Activated T-cell treated with anti-CD3 and anti-CD28 coated beads, Interleukin-2, amount 50 U/mL, for 24 hours (primary cell): ENCODE measurements around the gene PIGBOS1.

ENCODE experiments used
- DNase-seq: peaks from one replicate; pipeline ENCODE4 v3.0.0-alpha.2; 2020
- H3K27ac Mint-ChIP-seq: 2 replicates; pipeline ENCODE4 v1.8.0; 2020; ENCODE audit warnings: mild to moderate bottlenecking, mixed read lengths
- H3K27me3 Mint-ChIP-seq: 2 replicates; pipeline ENCODE4 v1.8.0; 2020; ENCODE audit warnings: mixed read lengths
- H3K36me3 Mint-ChIP-seq: 2 replicates; pipeline ENCODE4 v1.8.0; 2020; ENCODE audit warnings: low read depth, mixed read lengths
- H3K4me1 Mint-ChIP-seq: 2 replicates; pipeline ENCODE4 v1.8.0; 2020; ENCODE audit warnings: low read depth, mixed read lengths
- H3K4me3 Mint-ChIP-seq: 2 replicates; pipeline ENCODE4 v1.8.0; 2020; ENCODE audit warnings: mild to moderate bottlenecking, moderate library complexity, mixed read lengths
- H3K9me3 Mint-ChIP-seq: 2 replicates; pipeline ENCODE4 v1.8.0; 2020; ENCODE audit warnings: mixed read lengths

The PIGBOS1 gene, protein sequence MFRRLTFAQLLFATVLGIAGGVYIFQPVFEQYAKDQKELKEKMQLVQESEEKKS

DNA sequence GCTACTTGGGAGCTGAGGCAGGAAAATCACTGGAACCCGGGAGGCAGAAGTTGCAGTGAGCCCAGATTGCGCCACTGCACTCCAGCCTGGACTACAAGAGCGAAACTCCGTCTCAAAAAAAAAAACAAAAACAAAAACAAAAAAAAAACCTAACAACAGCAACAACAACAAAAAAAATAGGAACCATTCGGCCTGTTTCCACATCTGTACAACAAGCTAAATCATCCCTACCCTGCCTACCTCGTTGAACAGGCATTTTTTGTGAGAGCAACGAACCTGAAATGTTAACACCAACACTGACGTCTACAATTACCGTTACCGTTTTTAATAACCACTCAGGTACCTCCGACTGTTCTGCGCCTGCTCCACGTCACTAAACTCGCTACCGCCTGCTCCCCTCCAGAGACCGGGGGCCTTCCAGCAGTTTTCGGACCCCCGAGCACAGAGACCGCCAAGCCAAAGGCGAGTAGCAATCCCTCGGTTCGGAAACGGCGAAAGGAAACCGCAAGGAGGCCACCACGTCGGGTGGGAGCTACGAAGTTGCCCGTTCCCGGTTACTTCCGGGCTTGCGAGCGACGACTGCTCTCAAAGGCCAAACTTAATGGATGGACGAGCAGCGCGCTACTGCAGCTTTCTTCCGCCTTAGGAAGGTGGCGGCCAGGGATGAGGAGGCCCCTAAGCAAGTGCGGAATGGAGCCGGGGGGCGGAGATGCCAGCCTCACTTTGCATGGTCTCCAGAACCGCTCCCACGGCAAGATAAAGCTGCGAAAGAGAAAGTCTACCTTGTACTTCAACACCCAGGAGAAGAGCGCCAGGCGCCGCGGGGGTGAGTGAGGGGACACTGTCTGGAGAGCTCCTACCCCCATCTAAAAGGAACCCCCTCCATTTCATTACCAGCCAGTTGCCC, at the start of gene PIGBOS1, which contains the start of gene PIGB:
Gene PIGBOS1, minus strand, starts transcription at position 536 of the 907 bp plus-strand sequence. CDS start 1,331 bp downstream, outside the sequence.
Gene PIGB, plus strand, starts transcription at position 635 of the 907 bp plus-strand sequence. Its CDS starts 29 bp downstream, at position 664.
- no peaks in the 10 kb centered on the region for H3K9me3 Mint-ChIP-seq
- peak within 1 kb of the TSS; percentile 97 for H3K4me3 Mint-ChIP-seq
- H3K27me3 Mint-ChIP-seq = no peaks in the 10 kb centered on the region
- DNase-seq = peak; percentile 88
- peak within 1 kb of the TSS; percentile 99 for H3K27ac Mint-ChIP-seq
- H3K36me3 Mint-ChIP-seq = peaks cover 60% of the 10 kb centered on the region
- H3K4me1 Mint-ChIP-seq = peaks cover 64% of the 10 kb centered on the region

DNA sequence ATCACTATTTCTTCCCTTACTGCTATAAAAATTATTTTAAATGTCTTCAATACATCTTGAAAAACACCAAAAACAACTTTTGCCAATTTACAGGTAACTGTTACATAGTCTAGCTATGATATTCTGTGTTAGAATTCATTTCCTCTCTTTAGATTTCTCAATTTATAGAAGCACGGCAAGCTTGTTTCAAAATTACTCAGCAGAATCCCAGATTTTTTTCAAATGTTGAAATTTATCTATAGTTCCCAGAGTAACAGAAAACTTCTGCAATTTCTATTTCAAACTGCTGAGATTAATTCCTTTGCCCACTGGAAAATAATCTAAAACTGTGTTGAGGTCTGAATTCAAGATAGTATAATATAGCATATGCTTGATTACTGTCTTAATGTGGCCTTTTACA, 48.1 kb upstream of the PIGBOS1 start:
- Mint-ChIP-seq H3K9me3 (no peaks in the 10 kb centered on the region), H3K4me1 (peaks cover 4% of the 10 kb centered on the region), H3K36me3 (peaks cover 55% of the 10 kb centered on the region), H3K27me3 (no peaks in the 10 kb centered on the region), H3K4me3 (no peak overlapping the region), H3K27ac (no peak overlapping the region)
- DNase-seq = no peak

DNA sequence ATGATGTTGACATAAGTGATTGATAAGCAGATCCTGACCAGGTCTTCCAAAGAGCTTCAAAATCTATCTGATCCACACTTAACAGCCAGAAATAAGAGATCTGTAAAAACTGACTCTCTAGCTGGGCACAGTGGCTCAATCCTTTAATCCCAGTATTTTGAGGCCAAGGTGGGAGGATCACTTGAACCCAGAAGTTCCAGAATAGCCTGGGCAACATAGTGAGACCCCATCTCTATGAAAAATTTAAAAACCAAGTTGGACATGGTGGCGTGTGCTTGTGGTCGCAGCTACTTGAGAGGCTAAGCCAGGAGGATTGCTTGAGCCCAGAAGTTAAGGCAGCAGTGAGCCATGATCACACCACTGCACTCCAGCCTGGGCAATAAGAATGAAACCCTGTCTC, 43.7 kb upstream of the PIGBOS1 start:
- no peaks in the 10 kb centered on the region for H3K9me3 Mint-ChIP-seq
- peaks cover 7% of the 10 kb centered on the region for H3K4me1 Mint-ChIP-seq
- no peak overlapping the region for H3K4me3 Mint-ChIP-seq
- peaks cover 45% of the 10 kb centered on the region for H3K36me3 Mint-ChIP-seq
- no peaks in the 10 kb centered on the region for H3K27me3 Mint-ChIP-seq
- no peak overlapping the region for H3K27ac Mint-ChIP-seq
- no peak for DNase-seq

DNA sequence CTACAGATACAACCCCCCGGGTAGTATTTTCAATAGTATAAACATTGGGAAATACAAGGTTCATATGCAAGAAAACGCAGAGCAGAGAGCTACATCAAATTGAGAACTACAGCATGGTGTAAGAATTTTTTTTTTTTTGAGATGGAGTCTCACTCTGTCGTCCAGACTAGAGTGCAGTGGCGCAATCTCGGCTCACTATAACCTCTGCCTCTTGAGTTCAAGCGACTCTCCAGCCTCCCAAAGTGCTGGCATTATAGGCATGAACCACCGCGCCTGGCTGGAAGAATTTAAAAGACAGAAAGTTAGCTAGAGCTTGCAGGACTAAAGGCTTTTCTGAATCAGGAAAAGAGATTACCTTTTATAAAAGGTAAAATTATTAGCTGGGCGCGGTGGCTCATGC, 42.1 kb upstream of the PIGBOS1 start:
- Mint-ChIP-seq H3K9me3 (no peaks in the 10 kb centered on the region), H3K27ac (no peak overlapping the region), H3K36me3 (peaks cover 53% of the 10 kb centered on the region), H3K4me1 (peaks cover 3% of the 10 kb centered on the region), H3K4me3 (no peak overlapping the region), H3K27me3 (no peaks in the 10 kb centered on the region)
- DNase-seq = no peak

DNA sequence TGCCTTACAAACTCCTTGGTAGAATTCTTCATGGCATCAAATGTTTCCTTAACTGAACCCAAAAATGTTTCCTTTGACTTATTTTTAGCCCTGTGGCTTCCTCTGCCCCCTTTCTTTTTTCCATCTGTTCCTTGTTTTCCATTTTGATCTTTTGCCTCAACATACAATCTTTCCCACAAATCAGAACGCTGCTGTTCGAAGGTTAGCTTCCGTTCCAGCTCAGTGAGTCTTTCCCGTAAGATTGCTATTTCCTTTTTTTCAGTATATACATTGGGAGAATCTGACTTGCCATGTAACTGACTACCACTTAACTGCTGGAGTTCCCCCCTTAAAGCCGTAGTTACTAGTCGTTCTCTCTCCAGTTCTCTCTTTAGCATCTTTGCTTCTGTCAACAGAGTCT, 41.3 kb upstream of the PIGBOS1 start:
- Mint-ChIP-seq H3K27ac (peak overlapping the region; percentile 15), H3K4me3 (no peak overlapping the region), H3K36me3 (peaks cover 61% of the 10 kb centered on the region), H3K27me3 (no peaks in the 10 kb centered on the region), H3K9me3 (no peaks in the 10 kb centered on the region), H3K4me1 (peaks cover 3% of the 10 kb centered on the region)
- DNase-seq = no peak

DNA sequence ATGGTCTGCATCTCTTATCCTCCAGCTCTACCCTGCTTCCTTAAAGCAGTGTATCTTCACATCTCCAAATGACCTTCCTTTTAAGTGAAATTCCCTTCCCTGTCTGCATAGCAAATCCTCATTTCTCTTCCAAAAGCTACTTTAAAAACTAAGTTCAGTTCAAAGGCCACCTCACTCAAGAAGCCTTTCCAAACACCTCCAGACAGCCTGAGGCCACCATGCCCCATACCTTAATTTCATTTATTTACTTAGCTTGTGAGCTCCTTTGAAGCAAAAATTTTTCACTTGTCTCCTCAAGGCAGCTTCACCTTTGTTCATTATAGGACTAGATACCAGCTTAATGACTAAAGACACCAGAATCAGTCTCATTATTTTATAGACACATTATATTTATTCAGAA, 39.5 kb upstream of the PIGBOS1 start:
- peaks cover 3% of the 10 kb centered on the region for H3K4me1 Mint-ChIP-seq
- peaks cover 60% of the 10 kb centered on the region for H3K36me3 Mint-ChIP-seq
- DNase-seq = no peak
- peak overlapping the region; percentile 15 for H3K27ac Mint-ChIP-seq
- no peaks in the 10 kb centered on the region for H3K27me3 Mint-ChIP-seq
- no peaks in the 10 kb centered on the region for H3K9me3 Mint-ChIP-seq
- no peak overlapping the region for H3K4me3 Mint-ChIP-seq

DNA sequence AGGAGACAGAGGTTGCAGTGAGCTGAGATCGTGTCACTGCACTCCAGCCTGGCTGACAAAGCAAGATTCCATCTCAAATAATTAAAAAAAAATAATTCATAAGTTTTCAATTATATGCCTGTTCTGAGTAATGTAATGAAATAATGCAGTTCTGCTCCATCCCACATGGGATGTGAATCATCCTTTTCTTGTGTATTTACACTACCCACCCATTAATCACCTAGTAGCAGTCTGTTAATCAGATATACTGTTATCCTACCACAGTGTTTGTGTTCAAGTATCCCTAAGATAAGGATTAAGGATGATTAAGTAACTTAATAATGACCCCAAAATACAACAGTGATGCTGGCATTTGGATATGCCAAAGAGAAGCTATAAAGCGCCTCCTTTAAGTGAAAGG, 38.9 kb upstream of the PIGBOS1 start:
- Mint-ChIP-seq H3K4me1 (peaks cover 3% of the 10 kb centered on the region), H3K9me3 (no peaks in the 10 kb centered on the region), H3K36me3 (peaks cover 62% of the 10 kb centered on the region), H3K27ac (no peak overlapping the region), H3K27me3 (no peaks in the 10 kb centered on the region), H3K4me3 (no peak overlapping the region)
- no peak for DNase-seq

DNA sequence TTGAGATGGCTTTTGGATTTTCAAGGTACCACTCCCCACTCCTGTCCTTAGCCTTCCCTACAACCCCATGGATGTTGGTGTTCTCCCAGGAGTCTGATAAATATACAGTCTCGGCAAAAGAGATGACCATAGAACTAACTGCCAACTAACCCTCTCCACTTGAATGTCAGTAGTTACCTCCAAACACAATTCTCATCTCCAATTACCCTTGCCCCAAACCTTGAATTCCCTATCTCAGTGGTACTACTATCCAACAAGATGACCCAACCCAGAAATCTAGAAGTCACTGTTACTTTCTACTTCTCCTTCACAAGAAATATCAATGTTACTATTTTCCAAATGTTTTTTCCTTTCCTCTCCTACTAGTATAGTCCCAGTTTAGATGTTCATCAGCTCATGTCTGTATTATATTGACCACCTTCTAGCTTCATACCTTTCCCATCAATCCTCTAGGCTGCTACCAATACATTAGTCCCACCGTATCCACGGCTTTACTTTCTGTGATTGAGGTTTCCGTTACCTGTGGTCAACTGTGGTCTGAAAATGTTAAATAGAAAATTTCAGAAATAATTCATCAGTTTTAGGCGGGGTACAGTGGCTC, 38.2 kb upstream of the PIGBOS1 start:
- peaks cover 3% of the 10 kb centered on the region for H3K4me1 Mint-ChIP-seq
- peak overlapping the region; percentile 38 for H3K27ac Mint-ChIP-seq
- H3K27me3 Mint-ChIP-seq = no peaks in the 10 kb centered on the region
- H3K4me3 Mint-ChIP-seq = no peak overlapping the region
- peaks cover 62% of the 10 kb centered on the region for H3K36me3 Mint-ChIP-seq
- no peaks in the 10 kb centered on the region for H3K9me3 Mint-ChIP-seq
- DNase-seq = no peak

DNA sequence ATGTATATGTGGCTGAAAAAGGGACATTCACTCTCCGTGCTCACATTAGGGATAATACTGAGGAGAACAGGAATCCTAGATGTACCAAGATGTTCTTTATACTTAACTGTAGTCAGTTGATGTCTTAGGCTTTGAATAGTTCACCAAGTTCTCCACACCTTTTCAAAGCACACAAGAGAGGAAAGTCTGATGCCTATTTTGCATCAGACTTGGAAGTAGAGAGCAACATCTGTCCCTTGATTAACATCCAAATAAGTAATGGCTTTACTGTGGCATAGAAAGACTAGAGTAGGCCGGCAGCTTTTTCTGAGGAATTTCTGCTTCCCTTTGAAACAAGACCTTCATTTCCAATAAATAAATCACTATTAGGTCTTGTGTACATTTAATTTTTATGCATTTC, 34.1 kb upstream of the PIGBOS1 start:
- Mint-ChIP-seq H3K36me3 (peaks cover 77% of the 10 kb centered on the region), H3K4me1 (peaks cover 3% of the 10 kb centered on the region), H3K9me3 (no peaks in the 10 kb centered on the region), H3K27me3 (no peaks in the 10 kb centered on the region), H3K4me3 (no peak overlapping the region), H3K27ac (no peak overlapping the region)
- DNase-seq = no peak

DNA sequence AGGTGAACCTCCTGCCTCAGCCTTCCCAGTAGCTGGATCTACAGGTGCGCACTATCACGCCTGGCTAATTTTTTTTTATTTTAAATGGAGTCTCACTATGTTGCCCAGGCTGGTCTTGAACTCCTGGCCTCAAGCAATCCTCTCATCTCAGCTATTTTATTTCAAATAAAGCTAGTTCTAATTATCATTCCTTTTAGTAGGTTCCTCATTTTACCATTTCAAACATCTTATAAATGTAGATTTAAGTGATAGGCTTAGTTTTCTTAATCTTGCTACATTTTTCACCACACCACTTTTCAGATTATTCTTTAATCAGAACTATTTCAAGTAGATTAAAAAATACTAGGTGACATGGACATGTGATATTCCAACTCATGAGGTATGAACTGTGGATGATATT, 30.4 kb upstream of the PIGBOS1 start:
- H3K4me3 Mint-ChIP-seq = no peak overlapping the region
- H3K27me3 Mint-ChIP-seq = no peaks in the 10 kb centered on the region
- H3K27ac Mint-ChIP-seq = no peak overlapping the region
- peaks cover 75% of the 10 kb centered on the region for H3K36me3 Mint-ChIP-seq
- H3K4me1 Mint-ChIP-seq = no peaks in the 10 kb centered on the region
- no peaks in the 10 kb centered on the region for H3K9me3 Mint-ChIP-seq
- no peak for DNase-seq

DNA sequence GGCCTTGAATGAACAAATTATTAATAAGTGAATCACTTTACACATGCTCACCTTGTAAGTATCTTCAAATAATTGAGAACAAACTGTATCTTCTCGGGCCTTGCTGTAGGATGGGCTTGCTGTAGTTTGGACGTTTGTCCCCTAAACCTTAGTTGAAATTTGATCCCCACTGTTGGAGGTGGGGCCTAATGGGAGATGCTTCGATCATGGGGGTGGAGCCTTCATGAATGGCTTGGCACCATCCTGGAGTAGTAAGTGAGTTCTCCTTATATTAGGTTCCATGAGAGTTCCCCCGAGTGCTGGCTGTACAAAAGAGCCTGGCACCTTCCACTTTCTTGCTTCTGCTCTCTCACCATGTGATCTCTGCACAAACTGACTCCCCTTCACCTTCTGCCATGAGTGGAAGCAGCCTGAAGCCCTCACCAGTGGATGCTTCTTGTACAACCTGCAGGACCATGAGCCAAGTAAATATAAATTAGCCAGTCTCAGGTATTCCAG, 29.4 kb upstream of the PIGBOS1 start:
- H3K27ac Mint-ChIP-seq = no peak overlapping the region
- H3K4me3 Mint-ChIP-seq = no peak overlapping the region
- DNase-seq = no peak
- peaks cover 82% of the 10 kb centered on the region for H3K36me3 Mint-ChIP-seq
- no peaks in the 10 kb centered on the region for H3K9me3 Mint-ChIP-seq
- no peaks in the 10 kb centered on the region for H3K27me3 Mint-ChIP-seq
- no peaks in the 10 kb centered on the region for H3K4me1 Mint-ChIP-seq

DNA sequence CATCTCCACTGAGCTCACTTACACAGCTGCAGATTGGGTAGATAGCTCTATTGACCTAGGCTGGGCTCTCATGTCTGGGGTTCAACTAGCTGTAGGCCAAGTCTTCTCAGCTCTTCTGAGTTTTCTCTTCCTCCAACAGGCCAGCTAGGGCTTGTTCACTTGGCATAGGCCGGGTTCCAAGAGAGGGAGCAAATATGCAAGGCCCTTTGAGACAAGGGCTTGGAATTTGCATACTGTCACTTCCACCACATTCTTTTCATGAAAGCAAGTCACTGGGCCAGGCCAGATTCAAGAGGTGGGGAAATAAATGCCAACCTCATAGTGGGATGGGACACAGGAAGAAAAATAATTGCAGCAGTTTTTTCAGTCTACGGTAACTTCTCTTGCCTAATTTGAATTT, 25.3 kb upstream of the PIGBOS1 start:
- no peak overlapping the region for H3K4me3 Mint-ChIP-seq
- H3K27ac Mint-ChIP-seq = peak overlapping the region; percentile 75
- H3K4me1 Mint-ChIP-seq = no peaks in the 10 kb centered on the region
- DNase-seq = no peak
- H3K27me3 Mint-ChIP-seq = no peaks in the 10 kb centered on the region
- peaks cover 77% of the 10 kb centered on the region for H3K36me3 Mint-ChIP-seq
- no peaks in the 10 kb centered on the region for H3K9me3 Mint-ChIP-seq

DNA sequence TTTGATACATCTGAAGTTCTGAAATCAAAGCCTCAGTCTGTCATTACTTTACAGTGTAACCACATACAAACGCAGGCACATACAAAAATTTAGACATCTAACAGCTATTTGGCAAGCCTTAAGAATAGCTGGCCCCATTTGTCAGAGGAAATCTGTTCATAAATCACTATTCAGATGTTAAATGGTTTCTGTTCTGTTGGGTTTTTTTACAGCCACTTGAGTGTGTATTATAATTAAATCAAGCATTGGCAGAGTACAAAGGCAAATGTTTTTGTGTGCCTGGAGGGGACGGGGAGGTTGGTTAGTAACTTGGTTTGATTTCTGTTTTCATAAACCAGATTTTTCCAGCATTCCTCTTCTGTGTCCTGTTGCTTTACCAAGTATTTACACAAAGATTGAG, 24.2 kb upstream of the PIGBOS1 start:
- Mint-ChIP-seq H3K9me3 (no peaks in the 10 kb centered on the region), H3K4me3 (no peak overlapping the region), H3K27ac (no peak overlapping the region), H3K27me3 (no peaks in the 10 kb centered on the region), H3K4me1 (no peaks in the 10 kb centered on the region), H3K36me3 (peaks cover 76% of the 10 kb centered on the region)
- no peak for DNase-seq

DNA sequence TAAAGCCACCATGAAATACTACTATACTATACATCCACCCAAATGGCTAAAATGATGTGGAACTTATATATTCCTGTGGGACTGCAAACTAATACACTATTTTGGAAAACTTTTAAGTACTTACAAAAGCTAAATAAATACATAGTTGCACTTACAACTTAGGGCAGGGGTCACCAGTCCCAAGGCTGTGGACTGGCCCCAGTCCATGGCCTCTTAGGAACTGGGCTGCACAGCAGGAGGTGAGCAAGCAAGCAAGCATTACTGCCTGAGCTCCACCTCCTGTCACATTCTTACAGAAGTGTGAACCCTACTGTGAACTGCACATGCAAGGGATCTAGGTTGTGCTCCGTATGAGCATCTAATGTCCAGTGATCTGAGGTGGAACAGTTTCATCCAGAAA, 18.2 kb upstream of the PIGBOS1 start:
- no peak overlapping the region for H3K27ac Mint-ChIP-seq
- H3K4me3 Mint-ChIP-seq = no peak overlapping the region
- H3K27me3 Mint-ChIP-seq = no peaks in the 10 kb centered on the region
- H3K36me3 Mint-ChIP-seq = peaks cover 72% of the 10 kb centered on the region
- no peaks in the 10 kb centered on the region for H3K9me3 Mint-ChIP-seq
- no peaks in the 10 kb centered on the region for H3K4me1 Mint-ChIP-seq
- no peak for DNase-seq

DNA sequence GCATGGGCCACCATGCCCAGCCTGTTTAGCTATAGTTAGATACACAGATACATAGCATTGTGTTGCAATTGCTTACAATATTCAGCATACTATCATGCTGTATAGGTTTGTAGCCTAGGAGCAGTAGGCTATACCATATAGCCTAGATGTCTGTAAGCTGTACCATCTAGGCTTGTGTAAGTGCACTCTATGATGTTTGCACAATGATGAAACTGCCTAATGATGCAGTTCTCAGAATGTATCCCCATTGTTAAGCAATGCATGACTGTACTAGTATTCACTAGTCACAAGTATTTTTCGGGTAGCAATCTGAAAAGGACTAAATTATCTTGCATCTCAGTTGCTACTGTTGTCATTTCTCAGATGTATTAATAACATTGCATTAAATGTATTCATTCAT, 16.1 kb upstream of the PIGBOS1 start:
- H3K9me3 Mint-ChIP-seq = no peaks in the 10 kb centered on the region
- H3K4me1 Mint-ChIP-seq = no peaks in the 10 kb centered on the region
- no peak overlapping the region for H3K27ac Mint-ChIP-seq
- no peak overlapping the region for H3K4me3 Mint-ChIP-seq
- peaks cover 75% of the 10 kb centered on the region for H3K36me3 Mint-ChIP-seq
- no peak for DNase-seq
- H3K27me3 Mint-ChIP-seq = no peaks in the 10 kb centered on the region
